HFFc6 (cell line): ENCODE measurements around the gene ATP8A2. TPM values are rescaled to one million over a fixed set of nuclear protein-coding genes. Genes with fewer than 3 reads are reported as not detected.

Source experiments
- DNase-seq: peaks from one replicate; pipeline ENCODE4 v3.0.0-alpha.2; 2018
- H3K27ac Mint-ChIP-seq: 2 replicates; pipeline ENCODE4 v1.8.0; 2020; ENCODE audit warnings: mild to moderate bottlenecking, mixed read lengths
- H3K27me3 Mint-ChIP-seq: 2 replicates; pipeline ENCODE4 v1.8.0; 2021; ENCODE audit warnings: mild to moderate bottlenecking, moderate library complexity, mixed read lengths; ENCODE audit not compliant: insufficient read depth
- H3K36me3 Mint-ChIP-seq: 2 replicates; pipeline ENCODE4 v1.8.0; 2021; ENCODE audit warnings: low read depth, mixed read lengths
- H3K4me1 Mint-ChIP-seq: 2 replicates; pipeline ENCODE4 v1.8.0; 2020; ENCODE audit warnings: low read depth, mixed read lengths
- H3K4me3 Mint-ChIP-seq: 2 replicates; pipeline ENCODE4 v1.8.0; 2020; ENCODE audit warnings: mild to moderate bottlenecking, moderate library complexity, mixed read lengths
- H3K9me3 Mint-ChIP-seq: 2 replicates; pipeline ENCODE4 v1.8.0; 2020; ENCODE audit warnings: mild to moderate bottlenecking, mixed read lengths
- total RNA-seq, 6 experiments: library from RNA; stranded (reverse); fragmentation: NEBNext Ultra II Directional; extraction: Animal tissue kit (Norgen Biotek cat#: 25700); gene quantifications; 2 replicates in 1 of 6; 3 replicates in 5 of 6; pipeline ENCODE4 v1.2.3, GENCODE V29; 2021
- TF ChIP-seq, protein P1 (sequence below): fragments of 200-600 bp; sonication (generic); IDR thresholded peaks from 2 replicates; pipeline ENCODE4 v1.5.0; 2021; ENCODE audit warnings: antibody characterized with exemption, mild to moderate bottlenecking

Gene ATP8A2
- total RNA-seq, 6 experiments from 2014 or later, result 0.02 TPM; not detected in 5

DNA sequence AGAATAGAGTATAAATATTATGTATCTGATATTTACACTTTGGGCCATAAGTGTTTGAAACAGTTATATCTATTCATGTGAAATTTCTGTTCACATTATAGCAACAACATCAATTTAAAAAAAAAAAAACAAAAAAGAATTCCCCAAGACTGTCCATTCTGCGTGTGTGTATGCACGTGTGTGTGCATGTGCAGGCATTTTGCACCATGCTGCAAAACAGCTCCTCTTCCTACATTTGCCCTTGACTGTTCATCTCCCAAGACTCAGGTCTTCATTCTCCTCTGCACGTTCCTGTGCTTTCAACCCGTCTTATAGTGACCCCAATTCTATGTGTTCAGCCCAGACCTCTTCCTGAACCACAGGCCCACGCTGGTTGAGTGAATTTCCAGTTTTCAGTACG lies 530.7 kb downstream of the ATP8A2 start:
- H3K4me3 Mint-ChIP-seq, result no peak overlapping the region
- TF ChIP-seq, protein P1, sequence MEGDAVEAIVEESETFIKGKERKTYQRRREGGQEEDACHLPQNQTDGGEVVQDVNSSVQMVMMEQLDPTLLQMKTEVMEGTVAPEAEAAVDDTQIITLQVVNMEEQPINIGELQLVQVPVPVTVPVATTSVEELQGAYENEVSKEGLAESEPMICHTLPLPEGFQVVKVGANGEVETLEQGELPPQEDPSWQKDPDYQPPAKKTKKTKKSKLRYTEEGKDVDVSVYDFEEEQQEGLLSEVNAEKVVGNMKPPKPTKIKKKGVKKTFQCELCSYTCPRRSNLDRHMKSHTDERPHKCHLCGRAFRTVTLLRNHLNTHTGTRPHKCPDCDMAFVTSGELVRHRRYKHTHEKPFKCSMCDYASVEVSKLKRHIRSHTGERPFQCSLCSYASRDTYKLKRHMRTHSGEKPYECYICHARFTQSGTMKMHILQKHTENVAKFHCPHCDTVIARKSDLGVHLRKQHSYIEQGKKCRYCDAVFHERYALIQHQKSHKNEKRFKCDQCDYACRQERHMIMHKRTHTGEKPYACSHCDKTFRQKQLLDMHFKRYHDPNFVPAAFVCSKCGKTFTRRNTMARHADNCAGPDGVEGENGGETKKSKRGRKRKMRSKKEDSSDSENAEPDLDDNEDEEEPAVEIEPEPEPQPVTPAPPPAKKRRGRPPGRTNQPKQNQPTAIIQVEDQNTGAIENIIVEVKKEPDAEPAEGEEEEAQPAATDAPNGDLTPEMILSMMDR, result no peak
- peaks cover 25% of the 10 kb centered on the region for H3K9me3 Mint-ChIP-seq
- H3K4me1 Mint-ChIP-seq, result no peaks in the 10 kb centered on the region
- no peak overlapping the region for H3K27ac Mint-ChIP-seq
- H3K27me3 Mint-ChIP-seq, result peaks cover 2% of the 10 kb centered on the region; the same call in 1 of the 2 replicates
- DNase-seq, result no peak
- H3K36me3 Mint-ChIP-seq, result peaks cover 7% of the 10 kb centered on the region; the same call in 1 of the 2 replicates

DNA sequence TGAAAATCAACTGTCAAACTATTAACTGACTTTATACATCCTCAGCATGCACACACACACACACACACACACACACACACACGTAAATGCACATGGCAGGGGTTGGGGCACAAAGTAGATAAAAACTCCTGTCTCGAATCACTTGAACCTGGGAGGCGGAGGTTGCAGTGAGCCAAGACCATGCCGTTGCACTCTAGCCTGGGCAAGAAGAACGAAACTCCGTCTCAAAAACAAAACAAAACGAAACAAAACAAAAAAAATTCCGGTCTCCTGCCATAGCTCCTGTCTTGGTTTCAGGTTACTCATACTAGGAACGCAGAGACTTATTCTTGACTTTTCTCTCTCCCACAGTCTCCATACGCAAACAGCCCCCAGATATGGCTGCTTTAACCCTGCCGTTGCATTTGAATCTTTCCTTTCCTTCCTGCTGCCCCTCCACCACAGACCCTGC lies 531.1 kb downstream of the ATP8A2 start:
- TF ChIP-seq, protein P1, result no peak
- Mint-ChIP-seq H3K4me3 (no peak overlapping the region), H3K4me1 (no peaks in the 10 kb centered on the region), H3K36me3 (peaks cover 2% of the 10 kb centered on the region; the same call in 1 of the 2 replicates), H3K27ac (no peak overlapping the region), H3K27me3 (peaks cover 2% of the 10 kb centered on the region; the same call in 1 of the 2 replicates), H3K9me3 (peaks cover 21% of the 10 kb centered on the region)
- no peak for DNase-seq

DNA sequence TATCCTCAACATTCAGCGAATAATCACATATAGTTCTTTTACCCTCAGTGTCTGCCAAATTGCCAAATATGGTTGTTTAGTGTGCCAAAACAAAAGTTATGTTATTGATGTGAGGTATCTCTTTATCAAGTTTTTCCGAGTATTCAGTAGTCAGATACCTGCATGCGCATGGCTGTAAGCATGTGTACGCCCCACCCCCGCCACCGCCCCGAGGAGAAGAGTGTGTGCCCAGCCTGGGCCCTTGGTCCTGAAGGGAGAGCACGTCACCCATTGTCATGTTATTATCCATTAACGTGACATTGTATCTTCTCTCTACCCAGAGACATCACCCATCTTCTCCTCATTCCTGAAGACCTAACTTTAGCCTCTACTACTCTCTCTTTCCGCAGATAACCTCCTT lies 533.1 kb downstream of the ATP8A2 start:
- no peak overlapping the region for H3K4me3 Mint-ChIP-seq
- peaks cover 6% of the 10 kb centered on the region for H3K9me3 Mint-ChIP-seq
- H3K27ac Mint-ChIP-seq, result no peak overlapping the region
- no peaks in the 10 kb centered on the region for H3K36me3 Mint-ChIP-seq
- peaks cover 2% of the 10 kb centered on the region; the same call in 1 of the 2 replicates for H3K27me3 Mint-ChIP-seq
- no peak for DNase-seq
- TF ChIP-seq, protein P1, result no peak
- no peaks in the 10 kb centered on the region for H3K4me1 Mint-ChIP-seq

DNA sequence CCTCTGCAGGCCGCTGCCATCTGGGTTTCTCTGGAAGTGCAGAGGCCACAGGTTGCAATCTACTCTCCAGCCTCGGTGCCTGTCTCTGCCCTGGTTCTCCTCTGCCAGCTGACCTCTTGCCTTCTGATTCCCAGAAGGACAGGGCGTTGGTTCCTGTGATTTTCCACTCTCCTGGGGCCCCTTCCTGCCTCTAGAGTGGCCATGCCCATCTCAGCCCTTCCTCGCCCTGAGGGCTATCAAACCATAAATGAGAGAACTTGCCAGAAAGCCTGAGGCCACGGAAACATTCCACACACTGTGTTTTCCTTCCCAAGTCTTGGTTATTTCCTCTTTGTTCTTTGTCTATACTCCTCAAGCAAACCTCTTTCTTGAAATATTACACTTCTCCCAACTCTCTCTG lies 533.8 kb downstream of the ATP8A2 start:
- Mint-ChIP-seq H3K4me3 (no peak overlapping the region), H3K27ac (no peak overlapping the region), H3K4me1 (no peaks in the 10 kb centered on the region), H3K27me3 (peaks cover 2% of the 10 kb centered on the region; the same call in 1 of the 2 replicates), H3K9me3 (peaks cover 3% of the 10 kb centered on the region), H3K36me3 (no peaks in the 10 kb centered on the region)
- DNase-seq, result no peak
- TF ChIP-seq, protein P1, result no peak

DNA sequence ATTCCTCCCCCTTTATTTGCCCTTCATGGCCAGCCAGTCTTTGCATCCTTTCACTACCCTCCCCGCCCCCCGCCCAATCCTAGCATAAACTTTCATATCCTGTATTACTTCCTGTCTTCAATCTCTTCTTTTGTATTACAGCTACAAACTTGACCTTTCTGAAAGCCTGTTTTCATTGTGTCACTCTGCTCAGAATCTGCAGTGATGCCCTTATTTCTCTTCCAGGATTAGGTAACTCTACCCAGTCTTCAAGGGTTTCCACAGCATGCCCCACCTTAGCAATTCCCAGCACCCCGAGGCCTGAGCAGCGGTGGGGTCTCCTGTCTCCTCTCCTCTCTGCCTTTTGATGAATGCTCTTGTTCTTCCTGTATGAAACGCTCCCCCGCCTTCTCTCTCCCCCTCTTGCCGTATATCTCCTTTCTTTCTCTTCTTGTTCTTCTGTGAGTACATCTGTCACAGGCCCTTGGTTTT lies 534.5 kb downstream of the ATP8A2 start:
- Mint-ChIP-seq H3K36me3 (no peaks in the 10 kb centered on the region), H3K4me1 (no peaks in the 10 kb centered on the region), H3K27ac (no peak overlapping the region), H3K9me3 (peaks cover 7% of the 10 kb centered on the region), H3K27me3 (no peaks in the 10 kb centered on the region), H3K4me3 (no peak overlapping the region)
- TF ChIP-seq, protein P1, result no peak
- no peak for DNase-seq
